HG02943 (cell line): ENCODE results near the gene MGMT.

Experiments used
- ATAC-seq: cut with Tn5 transposase; IDR thresholded peaks from one replicate; pipeline ENCODE4 v1.9.1; 2021; ENCODE audit warnings: mild to moderate bottlenecking, low read depth, moderate library complexity; ENCODE audit not compliant: unreplicated experiment

MGMT gene

GRCh38 chr10:129579228-129579627 is 112.2 kb downstream of the MGMT start:
- no peak for ATAC-seq

- ATAC-seq: no peak
These were observed 113.0 kb downstream of the MGMT start for GRCh38 chr10:129580010-129580409.

GRCh38 chr10:129580901-129581300 is 113.9 kb downstream of the MGMT start:
- ATAC-seq: no peak

- ATAC-seq: no peak
These were observed 114.9 kb downstream of the MGMT start for GRCh38 chr10:129581827-129582411.

- ATAC-seq: no peak
These were observed 116.8 kb downstream of the MGMT start for GRCh38 chr10:129583831-129584230.

- no peak for ATAC-seq
These were observed 119.9 kb downstream of the MGMT start for GRCh38 chr10:129586898-129587443.

- ATAC-seq: no peak
These were observed 122.5 kb downstream of the MGMT start for GRCh38 chr10:129589546-129589945.

- no peak for ATAC-seq
These were observed 126.9 kb downstream of the MGMT start for GRCh38 chr10:129593953-129594352.

- no peak for ATAC-seq
These were observed 127.8 kb downstream of the MGMT start for GRCh38 chr10:129594811-129595210.

- ATAC-seq: no peak
These were observed 131.4 kb downstream of the MGMT start for GRCh38 chr10:129598413-129598812.

GRCh38 chr10:129599160-129599559 is 132.1 kb downstream of the MGMT start:
- ATAC-seq: no peak

- no peak for ATAC-seq
These were observed 134.7 kb downstream of the MGMT start for GRCh38 chr10:129601737-129602136.

GRCh38 chr10:129602938-129603535 is 136.0 kb downstream of the MGMT start:
- ATAC-seq: no peak

- ATAC-seq: peak; percentile 56
These were observed 137.4 kb downstream of the MGMT start for GRCh38 chr10:129604333-129605032.

- ATAC-seq: no peak
These were observed 138.4 kb downstream of the MGMT start for GRCh38 chr10:129605266-129605985.

GRCh38 chr10:129605986-129606518 is 139.0 kb downstream of the MGMT start:
- no peak for ATAC-seq

- no peak for ATAC-seq
These were observed 140.6 kb downstream of the MGMT start for GRCh38 chr10:129607607-129608109.

GRCh38 chr10:129608653-129609052 is 141.6 kb downstream of the MGMT start:
- no peak for ATAC-seq

- ATAC-seq: no peak
These were observed 142.5 kb downstream of the MGMT start for GRCh38 chr10:129609551-129609950.

GRCh38 chr10:129612481-129613109 is 145.6 kb downstream of the MGMT start:
- ATAC-seq: no peak
